ENCODE measurements around the gene METTL22. TPM values are rescaled to one million over a fixed set of nuclear protein-coding genes. Genes with fewer than 3 reads are reported as not detected.

The METTL22 gene
- total and polyA plus RNA-seq, 10 of the 15 experiments (the other 5 are each of a cell fraction or from before 2014, with no cell fraction given): 6.4 to 34.7 (median 18.8) TPM

GRCh38 chr16:8630255-8630953, 8.9 kb downstream of the METTL22 start:
- peaks cover 13 to 22% of the 10 kb centered on the region in 2 experiments for H3K36me3 ChIP-seq (ENCODE audit: control insufficient read depth in 2 of 2, insufficient read depth in 2 of 2, low read length in 1 of 2)

More at GRCh38 chr16:8630255-8630953, 8.9 kb downstream of the METTL22 start:
- in situ Hi-C loops (cut with MboI): no loop called here
- Histone ChIP-seq H3K9me3 (replicated peaks; ENCODE audit: control insufficient read depth, insufficient read depth, low read length) (no peaks in the 10 kb centered on the region), H3K27ac (ENCODE audit: control insufficient read depth, insufficient read depth) (no peak overlapping the region), H3K4me1 (ENCODE audit: control insufficient read depth, insufficient read depth, low read length) (no peaks in the 10 kb centered on the region), H3K9ac (ENCODE audit: control insufficient read depth, insufficient read depth, low read length) (no peak overlapping the region), H4K20me1 (ENCODE audit: control insufficient read depth, insufficient read depth) (no peaks in the 10 kb centered on the region), H3K79me2 (ENCODE audit: control insufficient read depth, insufficient read depth, low read length) (no peaks in the 10 kb centered on the region), H3K4me3 (no peak overlapping the region), H3K4me2 (ENCODE audit: control insufficient read depth, insufficient read depth) (no peak overlapping the region), H2AFZ (ENCODE audit: control insufficient read depth, low read depth, low read length) (no peak overlapping the region), H3K27me3 (replicated peaks in 1 of 2; ENCODE audit: control insufficient read depth in 2 of 2, insufficient read depth in 2 of 2, low read length in 1 of 2) (no peaks in the 10 kb centered on the region)
- no peak for FAIRE-seq
- ChIA-PET POLR2A (no interaction called here), CTCF (no interaction called here), RAD21 (ENCODE audit: unreplicated experiment) (no interaction called here), SMC1A (ENCODE audit: uncharacterized antibody, unreplicated experiment) (no interaction called here)
- intact Hi-C loops (cut with micrococcal nuclease; ENCODE audit: unreplicated experiment): no loop called here
- TF ChIP-seq CBX5 (IDR thresholded peaks at IDR 0.05; ENCODE audit: low read depth): no peak
- no peak for TF ChIP-seq RELB (IDR thresholded peaks at IDR 0.05; ENCODE audit: low read depth)
- TF ChIP-seq POLR2A (IDR thresholded peaks at IDR 0.05; ENCODE audit: low read depth, low read length): no peak
- no peak for TF ChIP-seq RFX5 (IDR thresholded peaks at IDR 0.05; ENCODE audit: low read depth, low read length)
- TF ChIP-seq MLLT1 (IDR thresholded peaks at IDR 0.05): no peak
- no peak for TF ChIP-seq ASH2L (IDR thresholded peaks at IDR 0.05; ENCODE audit: borderline replicate concordance, low read depth)
- no peak for TF ChIP-seq CTCF (IDR thresholded peaks at IDR 0.05 in 2 of 3, conservative IDR thresholded peaks at IDR 0.05 in 1 of 3; ENCODE audit: control insufficient read depth in 2 of 3, extremely low read depth in 1 of 3, insufficient read depth in 1 of 3, low read depth in 3 of 3, low read length in 3 of 3)
- no peak for TF ChIP-seq IKZF1 (conservative IDR thresholded peaks at IDR 0.05)
- no peak for TF ChIP-seq RAD51 (IDR thresholded peaks at IDR 0.05)
- TF ChIP-seq MAX (IDR thresholded peaks at IDR 0.05; ENCODE audit: low read depth, low read length): no peak
- TF ChIP-seq ZBED1 (IDR thresholded peaks at IDR 0.05; ENCODE audit: borderline replicate concordance): no peak
- no peak for TF ChIP-seq BHLHE40 (IDR thresholded peaks at IDR 0.05; ENCODE audit: borderline replicate concordance in 1 of 2, low read depth in 2 of 2, low read length in 1 of 2)
- TF ChIP-seq PAX8 (IDR thresholded peaks at IDR 0.05): no peak
- ATAC-seq: no peak
- over 99% methylated on average over 11 of the region's 11 CpGs for WGBS (ENCODE audit: insufficient coverage, insufficient replicate concordance, low lambda C conversion rate, missing lambda C conversion rate)
- DNase-seq (ENCODE audit: low read depth, low spot score): no peak
- BruUV-seq (replicated peaks): no TSS peak

Data from GM12878 (cell line).